SK-N-MC (cell line): ENCODE data around the gene WNT3.

ENCODE experiments used
- EZH2 ChIP-seq: fragments of 200-600 bp; sonication (generic); IDR thresholded peaks from one replicate; pipeline ENCODE4 v1.6.1; 2017; ENCODE audit warnings: antibody characterized with exemption
- FOXP2 ChIP-seq: optimal IDR thresholded peaks from 2 replicates; pipeline ENCODE3; 2011; ENCODE audit warnings: mild to moderate bottlenecking, moderate library complexity; ENCODE audit not compliant: insufficient read depth; ENCODE audit errors: extremely low read length, control extremely low read depth
- POLR2AphosphoS5 ChIP-seq: IDR thresholded peaks from 2 replicates; pipeline ENCODE4 v1.6.1; 2012; ENCODE audit warnings: mild to moderate bottlenecking, low read depth, low read length, borderline replicate concordance

DNA sequence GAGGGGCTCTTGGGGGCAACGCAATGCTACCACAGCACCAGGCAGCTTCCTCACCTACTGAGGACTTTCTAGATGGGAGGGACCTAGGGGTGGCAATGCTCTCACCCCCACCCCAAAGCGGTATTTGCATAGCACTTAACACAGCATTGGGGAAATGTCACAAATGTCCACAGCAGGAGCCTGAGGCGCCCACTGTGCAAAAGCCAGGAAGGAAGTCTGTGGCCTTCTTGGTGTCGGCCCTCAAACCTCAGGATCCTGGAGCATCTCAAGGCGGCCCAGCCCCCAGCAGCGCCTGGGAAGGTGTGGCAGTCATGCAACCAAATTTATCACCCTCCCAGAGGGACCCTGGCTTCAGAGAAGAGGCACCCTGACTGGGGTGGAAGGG, 45.3 kb downstream of the WNT3 start:
- no peak for TF ChIP-seq POLR2AphosphoS5
- TF ChIP-seq EZH2, result no peak
- no peak for TF ChIP-seq FOXP2
